CD14-positive monocyte (primary cell): ENCODE results near the gene METTL22. TPM values are rescaled to one million over a fixed set of nuclear protein-coding genes. Genes with fewer than 3 reads are reported as not detected.

Experiments used
- DNase-seq, 3 donors: peaks; one replicate each; pipeline ENCODE4 v3.0.0-alpha.2; 2011 to 2022
- H2AFZ ChIP-seq: 2 replicates; pipeline ENCODE4 v1.6.0; 2012; ENCODE audit warnings: mild to moderate bottlenecking, low read depth, low read length, inconsistent platforms; ENCODE audit not compliant: insufficient read depth, poor library complexity, severe bottlenecking
- H3K27ac ChIP-seq, 2 donors: 1 replicate in 1 of 2; 2 replicates in 1 of 2; pipeline ENCODE4 v1.5.1; 2012 to 2013; ENCODE audit warnings: low read length in 2 of 2, control low read depth in 1 of 2, inconsistent platforms in 1 of 2, low read depth in 1 of 2, mild to moderate bottlenecking in 1 of 2
- H3K27me3 ChIP-seq, 2 donors: one replicate each; pipeline versions ENCODE4 v1.6.0 to v1.6.1; 2011 to 2013; ENCODE audit warnings: low read length in 2 of 2; ENCODE audit not compliant: control insufficient read depth in 2 of 2, insufficient read depth in 2 of 2
- H3K36me3 ChIP-seq, 2 donors: replicated peaks in 1 of 2; 1 replicate in 1 of 2; 2 replicates in 1 of 2; pipeline versions ENCODE4 v1.5.1 to v1.6.1; 2012 to 2013; ENCODE audit warnings: low read length in 2 of 2, control low read depth in 1 of 2, inconsistent platforms in 1 of 2, mild to moderate bottlenecking in 1 of 2; ENCODE audit not compliant: insufficient read depth in 2 of 2, control insufficient read depth in 1 of 2
- H3K4me1 ChIP-seq, 2 donors: 1 replicate in 1 of 2; 2 replicates in 1 of 2; pipeline versions ENCODE4 v1.5.1 to v1.6.1; 2012 to 2013; ENCODE audit warnings: low read length in 2 of 2, control low read depth in 1 of 2, inconsistent platforms in 1 of 2, mild to moderate bottlenecking in 1 of 2, moderate library complexity in 1 of 2; ENCODE audit not compliant: insufficient read depth in 2 of 2, control insufficient read depth in 1 of 2
- H3K4me2 ChIP-seq: replicated peaks from 2 replicates; pipeline ENCODE3; 2012; ENCODE audit warnings: low read length, moderate library complexity, mild to moderate bottlenecking; ENCODE audit not compliant: poor library complexity, severe bottlenecking; ENCODE audit errors: extremely low read depth
- H3K4me3 ChIP-seq, 3 experiments: fragments of 200-600 bp in 1 of 3; sonication (generic) in 1 of 3; replicated peaks in 1 of 3; 1 replicate in 2 of 3; 2 replicates in 1 of 3; pipeline ENCODE4 v1.5.1; 2011 to 2013; ENCODE audit warnings: low read length in 3 of 3, mild to moderate bottlenecking in 3 of 3, control low read depth in 2 of 3, low read depth in 2 of 3, inconsistent platforms in 1 of 3, moderate library complexity in 1 of 3
- H3K79me2 ChIP-seq: 2 replicates; pipeline ENCODE4 v1.6.0; 2012; ENCODE audit warnings: mild to moderate bottlenecking, control low read depth, inconsistent platforms, low read length, moderate library complexity; ENCODE audit not compliant: insufficient read depth
- H3K9ac ChIP-seq: 2 replicates; pipeline ENCODE4 v1.6.0; 2017; ENCODE audit warnings: low read length, mild to moderate bottlenecking; ENCODE audit not compliant: insufficient read depth, poor library complexity, severe bottlenecking
- H3K9me3 ChIP-seq, 2 donors: replicated peaks in 1 of 2; 1 replicate in 1 of 2; 2 replicates in 1 of 2; pipeline versions ENCODE4 v1.5.1 to v1.6.1; 2012 to 2013; ENCODE audit warnings: low read length in 2 of 2, control low read depth in 1 of 2; ENCODE audit not compliant: control insufficient read depth in 1 of 2, insufficient read depth in 1 of 2
- H4K20me1 ChIP-seq: 2 replicates; pipeline ENCODE4 v1.6.0; 2012; ENCODE audit warnings: mild to moderate bottlenecking, low read length, control low read depth, moderate library complexity; ENCODE audit not compliant: insufficient read depth
- H3K27ac Mint-ChIP-seq, 7 donors: one replicate each; pipeline ENCODE4 v1.8.0; 2020; ENCODE audit warnings: mild to moderate bottlenecking in 7 of 7, mixed read lengths in 7 of 7, moderate library complexity in 6 of 7, inconsistent platforms in 2 of 7
- H3K27me3 Mint-ChIP-seq, 3 donors: one replicate each; pipeline ENCODE4 v1.8.0; 2021 to 2022; ENCODE audit warnings: low read depth in 3 of 3, mild to moderate bottlenecking in 3 of 3, mixed read lengths in 3 of 3, moderate library complexity in 3 of 3, inconsistent platforms in 1 of 3
- H3K36me3 Mint-ChIP-seq, 2 donors: one replicate each; pipeline ENCODE4 v1.8.0; 2020; ENCODE audit warnings: mixed read lengths in 2 of 2, inconsistent platforms in 1 of 2, mild to moderate bottlenecking in 1 of 2
- H3K4me1 Mint-ChIP-seq: one replicate; pipeline ENCODE4 v1.8.0; 2020; ENCODE audit warnings: mild to moderate bottlenecking, mixed read lengths
- H3K4me3 Mint-ChIP-seq, 2 donors: one replicate each; pipeline ENCODE4 v1.8.0; 2020; ENCODE audit warnings: mild to moderate bottlenecking in 2 of 2, mixed read lengths in 2 of 2, moderate library complexity in 1 of 2
- H3K9me3 Mint-ChIP-seq, 7 donors: one replicate each; pipeline ENCODE4 v1.8.0; 2020 to 2022; ENCODE audit warnings: mixed read lengths in 7 of 7, mild to moderate bottlenecking in 6 of 7, moderate library complexity in 6 of 7, inconsistent platforms in 2 of 7
- WGBS: methylation state at CpG from one replicate; pipeline ENCODE4 v1.1.5; 2013; ENCODE audit warnings: missing lambda C conversion rate; ENCODE audit not compliant: insufficient coverage; 5-methylcytosine and 5-hydroxymethylcytosine counted together
- intact Hi-C, 2 donors: fragments of 100-400 bp; cut with micrococcal nuclease; formaldehyde crosslinking; loops; one replicate each; pipeline versions ENCODE4 v1.15.0 to v1.15.1; 2023
- polyA plus RNA-seq, 3 donors: library from polyadenylated mRNA; depleted of rRNA in 1 of 3; unstranded in 2 of 3; stranded (reverse) in 1 of 3; fragments of 300-500 nt in 2 of 3; fragments of >200 nt in 1 of 3; fragmentation: Illumina TruSeq in 2 of 3; gene quantifications; 1 replicate in 2 of 3; 2 replicates in 1 of 3; pipeline ENCODE4 v1.2.3, GENCODE V29; 2012 to 2021
- TF ChIP-seq, protein P1 (sequence below): fragments of 200-600 bp; IDR thresholded peaks from one replicate; pipeline ENCODE4 v1.8.0; 2022; ENCODE audit warnings: antibody characterized with exemption, mild to moderate bottlenecking

Gene METTL22
- polyA plus RNA-seq, 3 donors: 36.0 to 44.0 (median 38.9) TPM

GRCh38 chr16:8686879-8687278 is 65.4 kb downstream of the METTL22 start:
- intact Hi-C loops: no loop called here
- no peak overlapping the region for H3K4me3 Mint-ChIP-seq
- H3K36me3 Mint-ChIP-seq: peaks cover 21 to 45% of the 10 kb centered on the region in 2 donors
- Histone ChIP-seq H2AFZ (no peak overlapping the region), H3K27me3 (no peaks in the 10 kb centered on the region), H3K27ac (no peak overlapping the region), H3K4me2 (no peak overlapping the region), H3K9me3 (peaks cover 11 to 15% of the 10 kb centered on the region in 2 donors), H3K4me3 (no peak overlapping the region), H4K20me1 (no peaks in the 10 kb centered on the region), H3K4me1 (no peaks in the 10 kb centered on the region), H3K9ac (no peak overlapping the region), H3K79me2 (no peaks in the 10 kb centered on the region), H3K36me3 (peaks cover 4 to 13% of the 10 kb centered on the region in 2 donors)
- WGBS: 97% methylated on average over 8 of the region's 9 CpGs
- DNase-seq: no peak
- no peak overlapping the region for H3K27ac Mint-ChIP-seq
- H3K9me3 Mint-ChIP-seq: peaks cover 9 to 25% (median 15%) of the 10 kb centered on the region in 7 donors
- H3K27me3 Mint-ChIP-seq: peaks cover 0 to 4% (median 2%) of the 10 kb centered on the region in 3 donors
- no peaks in the 10 kb centered on the region for H3K4me1 Mint-ChIP-seq
- TF ChIP-seq, protein P1, sequence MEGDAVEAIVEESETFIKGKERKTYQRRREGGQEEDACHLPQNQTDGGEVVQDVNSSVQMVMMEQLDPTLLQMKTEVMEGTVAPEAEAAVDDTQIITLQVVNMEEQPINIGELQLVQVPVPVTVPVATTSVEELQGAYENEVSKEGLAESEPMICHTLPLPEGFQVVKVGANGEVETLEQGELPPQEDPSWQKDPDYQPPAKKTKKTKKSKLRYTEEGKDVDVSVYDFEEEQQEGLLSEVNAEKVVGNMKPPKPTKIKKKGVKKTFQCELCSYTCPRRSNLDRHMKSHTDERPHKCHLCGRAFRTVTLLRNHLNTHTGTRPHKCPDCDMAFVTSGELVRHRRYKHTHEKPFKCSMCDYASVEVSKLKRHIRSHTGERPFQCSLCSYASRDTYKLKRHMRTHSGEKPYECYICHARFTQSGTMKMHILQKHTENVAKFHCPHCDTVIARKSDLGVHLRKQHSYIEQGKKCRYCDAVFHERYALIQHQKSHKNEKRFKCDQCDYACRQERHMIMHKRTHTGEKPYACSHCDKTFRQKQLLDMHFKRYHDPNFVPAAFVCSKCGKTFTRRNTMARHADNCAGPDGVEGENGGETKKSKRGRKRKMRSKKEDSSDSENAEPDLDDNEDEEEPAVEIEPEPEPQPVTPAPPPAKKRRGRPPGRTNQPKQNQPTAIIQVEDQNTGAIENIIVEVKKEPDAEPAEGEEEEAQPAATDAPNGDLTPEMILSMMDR: no peak

DNA sequence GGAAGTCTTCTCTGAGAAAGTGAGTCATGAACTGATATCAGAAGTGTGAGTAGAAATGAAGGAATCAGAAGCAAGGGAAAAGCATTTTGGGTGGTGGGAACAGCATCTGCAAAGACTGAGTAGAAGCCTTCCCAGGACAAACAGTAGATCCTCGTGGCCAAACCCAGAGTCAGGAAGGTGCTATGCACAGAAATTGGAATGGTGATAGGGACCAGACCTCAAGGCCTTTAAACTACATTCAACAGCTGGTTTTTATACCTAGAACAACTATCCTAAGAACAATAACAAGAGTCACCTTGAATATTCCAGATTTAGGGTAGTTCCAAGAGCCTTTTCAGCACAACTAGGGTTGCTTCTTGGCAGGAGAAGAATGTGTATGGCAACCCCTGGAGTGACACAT is 68.2 kb downstream of the METTL22 start:
- intact Hi-C loops: no loop called here
- Histone ChIP-seq H3K36me3 (peaks cover 4 to 13% of the 10 kb centered on the region in 2 donors), H3K4me2 (no peak overlapping the region), H3K79me2 (no peaks in the 10 kb centered on the region), H2AFZ (no peak overlapping the region), H3K9me3 (peaks cover 11 to 15% of the 10 kb centered on the region in 2 donors), H3K27ac (no peak overlapping the region), H3K27me3 (no peaks in the 10 kb centered on the region), H4K20me1 (no peaks in the 10 kb centered on the region), H3K9ac (no peak overlapping the region), H3K4me1 (no peaks in the 10 kb centered on the region), H3K4me3 (no peak overlapping the region)
- TF ChIP-seq, protein P1: no peak
- Mint-ChIP-seq H3K4me1 (no peaks in the 10 kb centered on the region), H3K27me3 (peaks cover 0 to 4% (median 2%) of the 10 kb centered on the region in 3 donors), H3K27ac (no peak overlapping the region), H3K36me3 (peaks cover 25 to 36% of the 10 kb centered on the region in 2 donors), H3K4me3 (no peak overlapping the region), H3K9me3 (peaks cover 9 to 25% (median 15%) of the 10 kb centered on the region in 7 donors)
- no CpG with 5 or more reads among the region's 1 CpG for WGBS
- DNase-seq: no peak
